SK-N-SH (cell line): ENCODE results near the gene SAXO2.

Source experiments
- CTCF ChIP-seq: fragments of 200-600 bp; sonication (generic); IDR thresholded peaks from 2 replicates; pipeline ENCODE4 v1.6.1; 2017; ENCODE audit warnings: antibody characterized with exemption, mild to moderate bottlenecking, moderate library complexity
- PBX3 ChIP-seq: IDR thresholded peaks from 2 replicates; pipeline ENCODE4; 2012
- POLR2AphosphoS5 ChIP-seq: IDR thresholded peaks from 2 replicates; pipeline ENCODE4 v1.6.1; 2012; ENCODE audit warnings: low read depth, low read length

GRCh38 chr15:82275410-82275809, 12.8 kb downstream of the SAXO2 start:
- TF ChIP-seq POLR2AphosphoS5 (no peak), CTCF (no peak), PBX3 (no peak)
